Stromal cell of bone marrow (primary cell): Measurements from ENCODE around the gene CSNK2A3.
"Not testable (repeated sequence)": the region's sequence is repeated elsewhere in the genome, so short reads cannot be mapped to it uniquely, and the experiment has no call there.

Experiments used
- DNase-seq: peaks from one replicate; pipeline ENCODE4 v3.0.0-alpha.2; 2012; ENCODE audit warnings: low read depth

Gene CSNK2A3

GRCh38 chr11:11379661-11380060 lies 26.6 kb upstream of the CSNK2A3 start:
- no peak for DNase-seq

- DNase-seq: no peak
Measured at GRCh38 chr11:11378184-11378940, 25.3 kb upstream of the CSNK2A3 start.

- no peak for DNase-seq
Measured at GRCh38 chr11:11374358-11375148, 21.5 kb upstream of the CSNK2A3 start.

GRCh38 chr11:11373934-11374333 lies 20.9 kb upstream of the CSNK2A3 start:
- DNase-seq: no peak

GRCh38 chr11:11372461-11372860 lies 19.4 kb upstream of the CSNK2A3 start:
- no peak for DNase-seq

- DNase-seq: no peak
Measured at GRCh38 chr11:11370962-11371303, 17.9 kb upstream of the CSNK2A3 start.

- DNase-seq: no peak
Measured at GRCh38 chr11:11370255-11370961, 17.4 kb upstream of the CSNK2A3 start.

GRCh38 chr11:11366793-11367192 lies 13.7 kb upstream of the CSNK2A3 start:
- no peak for DNase-seq

GRCh38 chr11:11363674-11364073 lies 10.6 kb upstream of the CSNK2A3 start:
- DNase-seq: no peak

- no peak for DNase-seq
Measured at GRCh38 chr11:11359611-11360010, 6.6 kb upstream of the CSNK2A3 start.

- DNase-seq: no peak
Measured at GRCh38 chr11:11356842-11357241, 3.8 kb upstream of the CSNK2A3 start.

- DNase-seq: not testable (repeated sequence)
Measured at GRCh38 chr11:11351851-11352250, 1.2 kb downstream of the CSNK2A3 start.

- no peak for DNase-seq
Measured at GRCh38 chr11:11351042-11351586, 1.9 kb downstream of the CSNK2A3 start.

- DNase-seq: peak; percentile 70
Measured at GRCh38 chr11:11349870-11350337, 3.1 kb downstream of the CSNK2A3 start.

GRCh38 chr11:11349106-11349825 lies 3.8 kb downstream of the CSNK2A3 start:
- DNase-seq: no peak

- no peak for DNase-seq
Measured at GRCh38 chr11:11348303-11348702, 4.7 kb downstream of the CSNK2A3 start.

GRCh38 chr11:11347592-11347991 lies 5.5 kb downstream of the CSNK2A3 start:
- no peak for DNase-seq

- no peak for DNase-seq
Measured at GRCh38 chr11:11346303-11346702, 6.7 kb downstream of the CSNK2A3 start.

GRCh38 chr11:11345099-11345498 lies 8.0 kb downstream of the CSNK2A3 start:
- no peak for DNase-seq

GRCh38 chr11:11344045-11344444 lies 9.0 kb downstream of the CSNK2A3 start:
- no peak for DNase-seq

GRCh38 chr11:11338304-11338703 lies 14.7 kb downstream of the CSNK2A3 start:
- no peak for DNase-seq

GRCh38 chr11:11336664-11337063 lies 16.4 kb downstream of the CSNK2A3 start:
- DNase-seq: no peak
